Stimulated activated CD8-positive, alpha-beta memory T cell treated with anti-CD3 and anti-CD28 coated beads, Interleukin-12 subunit alpha, Interleukin-12 subunit beta, amount 100 ng/mL, for 4 hours (primary cell): ENCODE data around the gene DNAH10.

ENCODE experiments used
- DNase-seq: peaks from one replicate; pipeline ENCODE4 v3.0.0-alpha.2; 2020; ENCODE audit warnings: low read depth

DNAH10 gene

DNA sequence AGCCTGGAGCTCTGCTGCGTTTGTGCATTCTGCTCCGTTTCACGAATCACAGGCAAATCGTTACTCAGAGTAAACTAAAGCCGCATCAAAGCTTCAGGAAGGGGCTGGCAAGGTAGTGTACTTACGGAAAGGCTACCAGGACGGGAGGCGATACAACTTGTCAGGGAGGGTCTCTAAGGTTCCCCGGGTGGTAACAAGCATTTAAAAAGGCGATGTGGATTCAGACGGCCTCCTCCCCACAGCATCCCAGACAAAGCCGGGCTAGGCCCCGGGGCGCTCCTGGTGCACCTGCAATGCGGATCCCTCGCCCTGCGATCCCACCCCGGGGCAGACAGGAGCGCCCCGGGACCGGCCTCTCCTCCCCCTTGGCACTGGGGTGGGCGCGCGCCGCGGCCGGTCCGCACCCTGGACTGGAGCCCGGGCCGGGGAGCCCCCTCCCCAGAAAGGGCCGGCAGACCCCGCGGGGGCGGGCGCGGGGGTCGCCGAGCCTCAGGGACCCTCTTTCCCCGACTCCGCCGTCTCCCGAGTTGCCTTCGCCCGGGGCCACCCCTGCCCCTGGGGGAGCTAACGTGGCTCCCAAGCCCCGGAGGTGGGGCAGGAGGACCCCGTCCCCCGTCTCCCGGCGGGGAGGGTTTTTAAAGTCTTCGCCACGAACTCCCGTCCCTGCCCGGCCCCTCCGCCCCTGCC lies 209.8 kb downstream of the DNAH10 start:
- peak; percentile 10 for DNase-seq

- DNase-seq: peak; percentile 97
These were observed 210.6 kb downstream of the DNAH10 start, which contains the start of the genes CCDC92 and ZNF664 for GRCh38 chr12:123972457-123973401. Gene CCDC92 (minus strand): TSS chr12:123972831. CDS start chr12:123944305, 28,526 bp downstream. Gene ZNF664 (plus strand): TSS chr12:123973215. CDS start chr12:124012145, 38,930 bp downstream.

GRCh38 chr12:123973552-123974341 lies 211.6 kb downstream of the DNAH10 start:
- DNase-seq: no peak

- no peak for DNase-seq
These were observed 214.2 kb downstream of the DNAH10 start for GRCh38 chr12:123976227-123976826.

DNA sequence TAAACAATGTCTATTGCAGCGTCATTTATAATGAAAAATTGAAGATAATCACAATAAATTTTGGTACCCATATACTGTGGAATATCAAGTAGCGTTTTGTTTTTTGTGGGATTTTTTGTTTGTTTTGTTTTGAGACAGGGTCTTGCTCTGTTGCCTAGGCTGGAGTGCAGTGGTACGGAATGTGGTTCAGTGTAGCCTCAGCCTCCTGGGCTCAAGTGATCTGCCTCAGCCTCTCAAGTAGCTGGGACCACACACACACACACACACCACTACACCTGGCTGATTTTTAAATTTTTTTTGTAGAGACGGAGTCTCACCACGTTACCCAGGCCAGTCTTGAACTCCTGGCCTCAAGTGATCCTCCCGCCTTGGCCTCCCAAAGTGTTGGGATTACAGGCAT lies 217.5 kb downstream of the DNAH10 start:
- no peak for DNase-seq

GRCh38 chr12:123982269-123982668 lies 220.2 kb downstream of the DNAH10 start:
- no peak for DNase-seq

- no peak for DNase-seq
These were observed 221.9 kb downstream of the DNAH10 start for GRCh38 chr12:123983822-123984485.

GRCh38 chr12:123984903-123985302 lies 222.8 kb downstream of the DNAH10 start:
- no peak for DNase-seq
